ENCODE data around the gene PPARD.
"Not testable (repeated sequence)": the region's sequence is repeated elsewhere in the genome, so short reads cannot be mapped to it uniquely, and the experiment has no call there.

The PPARD gene

GRCh38 chr6:35427851-35428321 lies 85.5 kb downstream of the PPARD start:
- peak; percentile 84 for DNase-seq (ENCODE audit: low read depth)
- TF ChIP-seq, protein P1, sequence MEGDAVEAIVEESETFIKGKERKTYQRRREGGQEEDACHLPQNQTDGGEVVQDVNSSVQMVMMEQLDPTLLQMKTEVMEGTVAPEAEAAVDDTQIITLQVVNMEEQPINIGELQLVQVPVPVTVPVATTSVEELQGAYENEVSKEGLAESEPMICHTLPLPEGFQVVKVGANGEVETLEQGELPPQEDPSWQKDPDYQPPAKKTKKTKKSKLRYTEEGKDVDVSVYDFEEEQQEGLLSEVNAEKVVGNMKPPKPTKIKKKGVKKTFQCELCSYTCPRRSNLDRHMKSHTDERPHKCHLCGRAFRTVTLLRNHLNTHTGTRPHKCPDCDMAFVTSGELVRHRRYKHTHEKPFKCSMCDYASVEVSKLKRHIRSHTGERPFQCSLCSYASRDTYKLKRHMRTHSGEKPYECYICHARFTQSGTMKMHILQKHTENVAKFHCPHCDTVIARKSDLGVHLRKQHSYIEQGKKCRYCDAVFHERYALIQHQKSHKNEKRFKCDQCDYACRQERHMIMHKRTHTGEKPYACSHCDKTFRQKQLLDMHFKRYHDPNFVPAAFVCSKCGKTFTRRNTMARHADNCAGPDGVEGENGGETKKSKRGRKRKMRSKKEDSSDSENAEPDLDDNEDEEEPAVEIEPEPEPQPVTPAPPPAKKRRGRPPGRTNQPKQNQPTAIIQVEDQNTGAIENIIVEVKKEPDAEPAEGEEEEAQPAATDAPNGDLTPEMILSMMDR (conservative IDR thresholded peaks at IDR 0.05; ENCODE audit: control insufficient read depth, insufficient read depth, low read depth, low read length): no peak
- H3K4me3 ChIP-seq (ENCODE audit: control insufficient read depth, low read depth, low read length): no peak overlapping the region

- TF ChIP-seq, protein P1 (conservative IDR thresholded peaks at IDR 0.05; ENCODE audit: control insufficient read depth, insufficient read depth, low read depth, low read length): no peak
- no peak overlapping the region for H3K4me3 ChIP-seq (ENCODE audit: control insufficient read depth, low read depth, low read length)
- DNase-seq (ENCODE audit: low read depth): peak; percentile 18
These were observed 86.2 kb downstream of the PPARD start for GRCh38 chr6:35428421-35429149.

DNA sequence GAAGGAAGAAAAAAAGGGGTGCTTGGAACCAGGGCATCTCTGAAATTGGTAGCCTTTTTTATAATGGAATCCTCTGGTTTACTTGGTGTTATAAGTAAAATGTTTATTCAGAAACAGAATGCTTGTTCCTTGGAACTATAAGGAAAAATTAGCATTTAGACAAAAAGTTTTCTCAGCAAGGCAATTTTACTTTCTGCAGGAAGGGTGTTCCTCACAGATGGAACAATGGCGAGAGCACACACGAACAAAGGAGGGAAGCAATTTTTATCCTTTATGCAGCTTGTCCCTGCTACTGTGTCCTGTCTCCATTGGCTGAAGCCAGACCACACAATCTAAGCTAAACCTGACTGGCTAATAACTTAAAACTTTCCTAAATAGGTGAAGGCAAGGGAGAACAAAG lies 87.1 kb downstream of the PPARD start:
- DNase-seq (ENCODE audit: low read depth): no peak
- TF ChIP-seq, protein P1 (conservative IDR thresholded peaks at IDR 0.05; ENCODE audit: control insufficient read depth, insufficient read depth, low read depth, low read length): no peak
- H3K4me3 ChIP-seq (ENCODE audit: control insufficient read depth, low read depth, low read length): no peak overlapping the region

DNA sequence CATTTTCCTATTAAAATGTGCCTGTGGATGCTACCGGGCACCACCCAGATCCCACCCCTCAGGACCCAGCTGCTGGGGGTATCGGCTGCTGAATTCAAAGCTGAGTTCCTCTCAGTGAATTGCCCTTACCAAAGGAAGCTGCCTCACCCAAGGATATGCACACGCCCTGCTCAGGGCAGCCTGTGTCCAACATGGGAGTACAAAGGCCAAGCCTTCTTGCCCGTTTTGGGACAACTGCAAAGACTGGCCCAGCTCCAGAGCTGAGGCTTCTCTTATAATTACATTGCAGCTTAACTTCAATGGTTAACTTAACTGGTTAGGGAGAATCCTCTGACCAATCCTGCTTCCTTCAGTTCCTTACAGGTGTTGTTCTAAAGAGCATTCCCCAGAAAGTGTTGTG lies 89.9 kb downstream of the PPARD start:
- DNase-seq (ENCODE audit: low read depth): no peak
- no peak overlapping the region for H3K4me3 ChIP-seq (ENCODE audit: control insufficient read depth, low read depth, low read length)
- TF ChIP-seq, protein P1 (conservative IDR thresholded peaks at IDR 0.05; ENCODE audit: control insufficient read depth, insufficient read depth, low read depth, low read length): no peak

- not testable (repeated sequence) for DNase-seq (ENCODE audit: low read depth); H3K4me3 ChIP-seq (ENCODE audit: control insufficient read depth, low read depth, low read length)
These were observed 90.3 kb downstream of the PPARD start for GRCh38 chr6:35432702-35433101.

DNA sequence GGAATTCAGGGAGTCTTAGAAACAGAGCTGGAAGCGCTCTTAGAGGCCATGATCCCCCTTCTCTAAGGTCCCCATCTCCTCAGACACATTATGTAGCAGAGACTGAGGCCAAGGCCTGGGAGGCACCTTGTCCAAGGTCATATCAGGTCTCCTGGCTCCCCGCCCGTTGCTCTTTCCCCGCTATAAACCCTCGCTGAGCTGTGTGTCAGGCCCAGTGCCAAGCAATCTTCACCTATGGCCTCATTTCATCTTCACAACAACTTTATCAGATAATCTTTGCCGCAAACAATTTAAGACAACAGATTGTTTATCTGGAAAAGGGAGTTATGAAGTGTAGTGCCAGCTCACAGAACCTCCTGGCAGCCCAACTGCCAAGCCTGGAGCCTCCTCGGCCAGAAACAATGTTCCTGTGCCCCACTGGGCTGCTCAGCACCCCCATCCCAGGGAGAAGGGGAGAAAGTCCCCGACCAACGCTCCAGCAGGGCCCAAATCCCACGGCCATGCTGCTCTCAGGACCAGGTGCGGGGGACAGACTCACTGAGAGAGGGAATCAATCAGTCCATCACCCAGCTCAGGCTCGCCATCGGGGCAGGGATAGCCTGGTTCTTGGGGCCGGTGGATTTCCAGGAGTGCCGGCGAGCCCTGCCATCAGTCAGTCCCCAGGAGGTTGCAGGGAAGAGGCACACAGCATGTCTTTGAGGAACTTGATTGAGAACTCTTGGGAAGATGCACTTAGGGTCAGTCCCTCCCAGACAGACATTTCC lies 92.9 kb downstream of the PPARD start:
- DNase-seq (ENCODE audit: low read depth): no peak
- no peak overlapping the region for H3K4me3 ChIP-seq (ENCODE audit: control insufficient read depth, low read depth, low read length)
- TF ChIP-seq, protein P1 (conservative IDR thresholded peaks at IDR 0.05; ENCODE audit: control insufficient read depth, insufficient read depth, low read depth, low read length): no peak

All from fibroblast of mammary gland (primary cell).